Naive thymus-derived CD4-positive, alpha-beta T cell (primary cell): ENCODE measurements around the gene LYPLAL1. TPM values are rescaled to one million over a fixed set of nuclear protein-coding genes. Genes with fewer than 3 reads are reported as not detected.

ENCODE experiments used
- ATAC-seq: fragments of 150-1000 bp; cut with Tn5 transposase; 2 replicates; pipeline ENCODE4 v1.10.0; 2021; ENCODE audit warnings: mild to moderate bottlenecking, moderate library complexity
- CTCF ChIA-PET: fragments of 350-600 bp; sonication (Branson Sonifier 250); formaldehyde crosslinking; loops from one replicate; lab custom pipeline; 2021; ENCODE audit warnings: antibody characterized with exemption; lab: Charles Lee
- POLR2A ChIA-PET: fragments of 350-600 bp; sonication (Branson Sonifier 250); formaldehyde crosslinking; loops from one replicate; lab custom pipeline; 2021; ENCODE audit warnings: antibody characterized with exemption, inconsistent platforms; lab: Charles Lee
- DNase-seq, 9 donors: peaks; one replicate each; pipeline versions ENCODE4 v3.0.0 to v3.0.0-alpha.2; 2020 to 2022; ENCODE audit warnings: mixed read lengths in 1 of 9
- H3K27ac ChIP-seq: one replicate; pipeline ENCODE4 v1.7.0; 2013; ENCODE audit warnings: mild to moderate bottlenecking, low read depth, low read length, moderate library complexity
- H3K27me3 ChIP-seq, 2 donors: one replicate each; pipeline ENCODE4 v1.7.0; 2013; ENCODE audit warnings: low read length in 2 of 2, mild to moderate bottlenecking in 2 of 2, moderate library complexity in 2 of 2; ENCODE audit not compliant: control insufficient read depth in 2 of 2, insufficient read depth in 2 of 2
- H3K36me3 ChIP-seq, 3 experiments: 1 replicate in 2 of 3; 2 replicates in 1 of 3; pipeline ENCODE4 v1.7.0; 2013; ENCODE audit warnings: low read length in 3 of 3, mild to moderate bottlenecking in 3 of 3, moderate library complexity in 1 of 3; ENCODE audit not compliant: insufficient read depth in 3 of 3, control insufficient read depth in 2 of 3
- H3K4me1 ChIP-seq, 2 donors: one replicate each; pipeline ENCODE4 v1.7.0; 2013; ENCODE audit warnings: low read length in 2 of 2, mild to moderate bottlenecking in 2 of 2, moderate library complexity in 1 of 2; ENCODE audit not compliant: control insufficient read depth in 2 of 2, insufficient read depth in 2 of 2
- H3K4me3 ChIP-seq: 2 replicates; pipeline ENCODE4 v1.7.0; 2013; ENCODE audit warnings: mild to moderate bottlenecking, low read length
- H3K9me3 ChIP-seq, 3 experiments: 1 replicate in 2 of 3; 2 replicates in 1 of 3; pipeline ENCODE4 v1.7.0; 2013; ENCODE audit warnings: low read length in 3 of 3; ENCODE audit not compliant: control insufficient read depth in 2 of 3
- H3K27ac Mint-ChIP-seq, 9 donors: one replicate each; pipeline ENCODE4 v1.8.0; 2020 to 2022; ENCODE audit warnings: mixed read lengths in 9 of 9, mild to moderate bottlenecking in 8 of 9, moderate library complexity in 5 of 9, inconsistent platforms in 2 of 9
- H3K27me3 Mint-ChIP-seq, 5 donors: one replicate each; pipeline ENCODE4 v1.8.0; 2021 to 2022; ENCODE audit warnings: mixed read lengths in 5 of 5, mild to moderate bottlenecking in 1 of 5
- H3K36me3 Mint-ChIP-seq, 5 donors: one replicate each; pipeline ENCODE4 v1.8.0; 2020 to 2022; ENCODE audit warnings: mixed read lengths in 5 of 5, mild to moderate bottlenecking in 3 of 5, inconsistent platforms in 1 of 5
- H3K4me1 Mint-ChIP-seq, 7 donors: one replicate each; pipeline ENCODE4 v1.8.0; 2020 to 2022; ENCODE audit warnings: mixed read lengths in 7 of 7, mild to moderate bottlenecking in 3 of 7, inconsistent platforms in 1 of 7
- H3K4me3 Mint-ChIP-seq, 10 donors: one replicate each; pipeline ENCODE4 v1.8.0; 2020 to 2022; ENCODE audit warnings: mild to moderate bottlenecking in 10 of 10, mixed read lengths in 10 of 10, moderate library complexity in 6 of 10, inconsistent platforms in 2 of 10
- H3K9me3 Mint-ChIP-seq, 11 donors: one replicate each; pipeline ENCODE4 v1.8.0; 2020 to 2022; ENCODE audit warnings: mixed read lengths in 11 of 11, mild to moderate bottlenecking in 4 of 11, inconsistent platforms in 1 of 11, moderate library complexity in 1 of 11
- intact Hi-C, 2 donors: fragments of 100-400 bp; cut with micrococcal nuclease; formaldehyde crosslinking; loops; one replicate each; pipeline ENCODE4 v1.15.1; 2023
- polyA plus RNA-seq, 2 donors: library from polyadenylated mRNA; unstranded; fragments of 300-500 nt; fragmentation: Illumina TruSeq; gene quantifications; one replicate each; pipeline ENCODE4 v1.2.3, GENCODE V29; 2021
- total RNA-seq, 6 experiments: library from RNA in 5 of 6; stranded (reverse) in 5 of 6; gene quantifications; 1 replicate in 5 of 6; 2 replicates in 1 of 6; pipeline ENCODE4 v1.2.3 and lab custom pipeline; 2021 to 2026

Gene LYPLAL1
- total and polyA plus RNA-seq, 7 experiments from 2014 or later, result 12.2 to 33.0 (median 20.9) TPM

DNA sequence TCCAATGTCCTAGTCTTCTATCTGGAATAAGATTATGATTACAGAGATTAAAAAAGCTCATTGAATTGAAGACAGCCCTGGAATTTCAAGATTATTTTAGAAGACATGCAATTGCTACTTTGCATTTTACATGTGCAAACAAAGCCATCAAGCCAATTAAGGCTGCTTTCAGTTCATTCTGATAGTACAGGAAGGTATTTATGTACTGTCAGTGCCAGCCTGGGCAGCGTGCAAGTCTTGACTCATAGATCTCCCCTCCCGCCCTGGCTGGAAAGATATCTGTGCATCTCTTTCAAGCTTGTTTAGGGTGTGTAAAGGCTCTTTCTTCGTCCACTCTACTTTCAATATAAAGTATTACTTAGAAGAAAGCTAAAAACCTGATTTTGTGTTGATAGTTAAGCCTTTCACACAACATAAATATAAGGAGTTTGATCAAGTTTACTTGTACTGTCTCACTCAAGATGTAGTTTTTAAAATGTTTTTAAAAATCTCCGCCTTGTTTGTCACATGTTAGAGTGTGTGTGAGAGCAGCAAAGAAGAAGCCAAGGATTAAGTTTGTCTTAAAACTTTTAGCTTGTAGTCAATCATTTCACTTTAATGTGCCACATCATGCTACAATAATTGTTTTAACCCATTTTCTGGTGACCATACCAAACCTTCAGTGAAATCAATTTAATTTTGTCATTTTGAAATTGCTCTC lies 13.6 kb upstream of the LYPLAL1 start:
- H3K4me3 Mint-ChIP-seq, result no peak overlapping the region
- no peaks in the 10 kb centered on the region for H3K36me3 Mint-ChIP-seq
- ChIA-PET POLR2A (no interaction called here), CTCF (no interaction called here)
- no peak overlapping the region for H3K27ac Mint-ChIP-seq
- no peaks in the 10 kb centered on the region for H3K9me3 ChIP-seq
- no peaks in the 10 kb centered on the region for H3K4me1 Mint-ChIP-seq
- H3K9me3 Mint-ChIP-seq, result no peaks in the 10 kb centered on the region
- no peak for ATAC-seq
- H3K4me1 ChIP-seq, result no peaks in the 10 kb centered on the region
- no peaks in the 10 kb centered on the region for H3K27me3 ChIP-seq
- H3K27ac ChIP-seq, result no peak overlapping the region
- H3K4me3 ChIP-seq, result no peak overlapping the region
- peaks cover 0 to 27% (median 9%) of the 10 kb centered on the region in 5 donors for H3K27me3 Mint-ChIP-seq
- H3K36me3 ChIP-seq, result no peaks in the 10 kb centered on the region
- intact Hi-C loops, result no loop called here
- no peak for DNase-seq

- Histone ChIP-seq H3K27ac (no peak overlapping the region), H3K27me3 (no peaks in the 10 kb centered on the region), H3K4me1 (no peaks in the 10 kb centered on the region), H3K4me3 (no peak overlapping the region), H3K36me3 (no peaks in the 10 kb centered on the region), H3K9me3 (no peaks in the 10 kb centered on the region)
- POLR2A ChIA-PET, result no interaction called here
- H3K36me3 Mint-ChIP-seq, result no peaks in the 10 kb centered on the region
- peaks cover 0 to 24% (median 9%) of the 10 kb centered on the region in 5 donors for H3K27me3 Mint-ChIP-seq
- CTCF ChIA-PET, result no interaction called here
- no peak overlapping the region for H3K4me3 Mint-ChIP-seq
- no peak overlapping the region for H3K27ac Mint-ChIP-seq
- ATAC-seq (no peak), DNase-seq (no peak)
- no peaks in the 10 kb centered on the region for H3K9me3 Mint-ChIP-seq
- no peaks in the 10 kb centered on the region for H3K4me1 Mint-ChIP-seq
- intact Hi-C loops, result no loop called here
Measured at GRCh38 chr1:219160967-219161366, 12.7 kb upstream of the LYPLAL1 start.

DNA sequence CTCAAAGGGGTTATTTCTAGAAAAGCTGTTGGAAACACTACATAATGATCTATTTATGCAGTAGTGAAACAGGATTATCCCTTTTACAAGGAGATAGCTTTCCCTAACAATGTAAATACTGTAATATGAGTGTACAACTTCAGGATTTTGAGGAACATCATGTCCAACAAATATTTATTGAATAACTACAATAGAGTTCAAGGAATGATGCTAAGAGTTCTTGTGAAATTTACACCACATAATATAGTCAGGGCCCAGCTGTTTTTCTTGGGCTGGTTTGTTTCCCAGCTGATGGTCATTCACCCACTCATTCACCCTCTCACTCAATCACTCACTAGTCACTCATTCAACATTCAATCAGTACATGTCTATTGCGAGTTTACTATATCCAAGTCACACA lies 12.3 kb upstream of the LYPLAL1 start:
- no peaks in the 10 kb centered on the region for H3K9me3 Mint-ChIP-seq
- no peak overlapping the region for H3K27ac ChIP-seq
- H3K36me3 Mint-ChIP-seq, result no peaks in the 10 kb centered on the region
- no peak overlapping the region for H3K4me3 Mint-ChIP-seq
- ATAC-seq (no peak), DNase-seq (no peak)
- H3K4me3 ChIP-seq, result no peak overlapping the region
- CTCF ChIA-PET, result no interaction called here
- no peaks in the 10 kb centered on the region for H3K4me1 Mint-ChIP-seq
- no peaks in the 10 kb centered on the region for H3K27me3 ChIP-seq
- no peaks in the 10 kb centered on the region for H3K9me3 ChIP-seq
- POLR2A ChIA-PET, result no interaction called here
- intact Hi-C loops, result no loop called here
- peaks cover 0 to 24% (median 9%) of the 10 kb centered on the region in 5 donors for H3K27me3 Mint-ChIP-seq
- no peak overlapping the region for H3K27ac Mint-ChIP-seq
- no peaks in the 10 kb centered on the region for H3K36me3 ChIP-seq
- no peaks in the 10 kb centered on the region for H3K4me1 ChIP-seq

DNA sequence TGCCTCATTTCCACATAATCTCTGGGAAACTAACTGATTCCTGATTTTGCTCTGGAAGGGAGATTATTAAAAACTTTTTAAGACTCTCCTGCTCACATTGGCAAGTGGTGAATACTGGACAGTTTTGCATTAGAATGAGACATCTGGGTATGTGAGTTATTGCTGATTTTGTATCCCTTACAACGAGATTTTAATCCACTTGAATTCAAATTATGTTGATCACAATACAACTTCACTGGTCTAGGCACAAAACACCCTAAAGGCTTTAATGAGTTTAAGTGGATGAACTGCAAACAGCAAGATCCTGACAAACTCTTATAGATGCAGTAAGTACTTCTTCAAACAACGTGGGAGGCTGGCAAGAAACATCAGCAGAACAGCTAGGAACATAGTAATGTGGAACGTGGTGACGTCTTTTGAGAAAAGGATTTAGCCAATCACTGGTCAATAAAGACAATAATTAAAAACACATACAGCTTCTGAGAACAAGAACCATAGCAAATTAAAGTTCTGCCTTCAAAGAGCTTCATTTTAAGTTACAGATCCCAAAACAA lies 10.2 kb upstream of the LYPLAL1 start:
- Mint-ChIP-seq H3K27ac (no peak overlapping the region), H3K4me3 (no peak overlapping the region), H3K27me3 (peaks cover 0 to 29% (median 13%) of the 10 kb centered on the region in 5 donors), H3K4me1 (peaks cover 0 to 2% (median 0%) of the 10 kb centered on the region in 7 donors), H3K9me3 (no peaks in the 10 kb centered on the region), H3K36me3 (no peaks in the 10 kb centered on the region)
- POLR2A ChIA-PET, result no interaction called here
- CTCF ChIA-PET, result no interaction called here
- Histone ChIP-seq H3K9me3 (no peaks in the 10 kb centered on the region), H3K27ac (no peak overlapping the region), H3K27me3 (no peaks in the 10 kb centered on the region), H3K4me3 (no peak overlapping the region), H3K4me1 (no peaks in the 10 kb centered on the region), H3K36me3 (no peaks in the 10 kb centered on the region)
- intact Hi-C loops, result no loop called here
- ATAC-seq, result no peak
- no peak for DNase-seq

DNA sequence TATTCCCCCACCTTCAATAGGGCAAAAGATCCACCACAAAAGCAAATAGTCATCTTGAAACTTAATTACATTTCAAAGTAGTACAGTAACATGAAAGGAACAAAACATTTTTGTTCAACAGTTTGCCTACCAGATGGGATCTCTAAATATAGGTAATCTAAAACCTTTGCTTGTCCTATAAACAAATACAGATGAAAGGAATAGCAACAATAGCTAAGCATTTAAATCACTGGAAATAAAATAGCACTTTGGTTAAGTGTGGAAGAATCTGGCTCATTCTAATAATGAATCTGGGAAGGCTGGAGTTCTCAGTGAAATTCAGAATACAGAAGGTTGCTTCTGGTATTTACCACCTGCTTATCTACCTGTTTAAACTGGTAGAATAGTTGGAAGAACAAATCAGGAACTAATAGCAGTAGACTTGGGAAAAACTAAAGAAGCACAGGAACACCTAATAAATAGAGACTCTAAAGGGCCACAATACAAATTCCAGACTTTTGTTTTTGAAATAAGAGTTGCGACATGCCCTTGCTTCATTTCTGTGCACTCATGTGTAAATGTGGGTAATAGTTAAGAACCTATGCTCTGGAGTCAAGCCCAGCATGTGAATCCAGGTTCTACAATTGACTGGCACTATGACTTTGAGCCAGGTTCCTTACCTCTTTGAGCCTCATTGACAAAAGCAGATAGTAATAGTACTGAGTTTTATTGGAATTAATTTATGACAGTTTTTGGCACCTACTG lies 2.3 kb upstream of the LYPLAL1 start:
- CTCF ChIA-PET, result interaction anchor here (0.6 kb wide), 1 partner anchor 35 kb away, joined by 3 read pairs; no protein-coding TSS in a partner anchor
- peaks cover 0 to 5% (median 0%) of the 10 kb centered on the region in 11 donors for H3K9me3 Mint-ChIP-seq
- intact Hi-C loops, result loop anchor here (5.0 to 10.0 kb wide), 4 partner anchors 827 to 1101 kb away; partner anchors contain the start of genes EPRS1 (in 1 of the 2), RAB3GAP2 (in 1 of the 2), RRP15 (in 1 of the 2) and TGFB2 (in 1 of the 2)
- no peak overlapping the region for H3K27ac ChIP-seq
- peaks cover 0 to 10% (median 1%) of the 10 kb centered on the region in 5 donors for H3K36me3 Mint-ChIP-seq
- peak overlapping the region in 1 of 9 donors; percentile 32 for H3K27ac Mint-ChIP-seq
- POLR2A ChIA-PET, result no interaction called here
- H3K4me1 Mint-ChIP-seq, result peaks cover 21 to 37% (median 34%) of the 10 kb centered on the region in 7 donors
- H3K4me1 ChIP-seq, result peaks cover 15 to 18% of the 10 kb centered on the region in 2 donors
- H3K36me3 ChIP-seq, result no peaks in the 10 kb centered on the region
- H3K27me3 Mint-ChIP-seq, result peaks cover 0 to 10% (median 2%) of the 10 kb centered on the region in 5 donors
- H3K9me3 ChIP-seq, result no peaks in the 10 kb centered on the region
- H3K27me3 ChIP-seq, result no peaks in the 10 kb centered on the region
- H3K4me3 ChIP-seq, result no peak overlapping the region
- ATAC-seq, result no peak
- no peak for DNase-seq
- H3K4me3 Mint-ChIP-seq, result no peak overlapping the region

GRCh38 chr1:219172821-219173220 lies 857 bp upstream of the LYPLAL1 start:
- Histone ChIP-seq H3K27ac (peak overlapping the region; percentile 76), H3K4me1 (peaks cover 15 to 18% of the 10 kb centered on the region in 2 donors), H3K36me3 (no peaks in the 10 kb centered on the region), H3K27me3 (no peaks in the 10 kb centered on the region), H3K4me3 (peak overlapping the region; percentile 84), H3K9me3 (no peaks in the 10 kb centered on the region)
- Mint-ChIP-seq H3K36me3 (peaks cover 0 to 14% (median 4%) of the 10 kb centered on the region in 5 donors), H3K27me3 (peaks cover 0 to 5% (median 0%) of the 10 kb centered on the region in 5 donors), H3K4me3 (peak overlapping the region in 9 of 10 donors; percentile 36 to 100 (median 98)), H3K4me1 (peaks cover 32 to 52% (median 46%) of the 10 kb centered on the region in 7 donors), H3K9me3 (peaks cover 0 to 5% (median 0%) of the 10 kb centered on the region in 11 donors), H3K27ac (peak overlapping the region in 8 of 9 donors; percentile 96 to 99 (median 97))
- ChIA-PET POLR2A (no interaction called here), CTCF (no interaction called here)
- ATAC-seq (no peak), DNase-seq (no peak)
- intact Hi-C loops, result loop anchor here (1.0 to 10.0 kb wide), 6 partner anchors 828 to 1542 kb away; partner anchors contain the start of genes RRP15 (in 2 of the 2), EPRS1 (in 1 of the 2), GPATCH2 (in 1 of the 2) and RAB3GAP2 (in 1 of the 2)
